ENCODE measurements around the gene PPP1R3G.

GRCh38 chr6:5125152-5126006 lies 40.2 kb downstream of the PPP1R3G start:
- TF ChIP-seq CTCF (optimal IDR thresholded peaks at IDR 0.05 in 1 of 3, IDR thresholded peaks at IDR 0.05 in 1 of 3, conservative IDR thresholded peaks at IDR 0.05 in 1 of 3; ENCODE audit: extremely low read depth in 1 of 3, insufficient read depth in 2 of 3, low read length in 3 of 3) (no peak), EZH2 (IDR thresholded peaks at IDR 0.05; ENCODE audit: low read length) (no peak)

All from keratinocyte (primary cell).